HG03064 (cell line): ENCODE data around the gene SPIN4.
"Not testable (repeated sequence)": the region's sequence is repeated elsewhere in the genome, so short reads cannot be mapped to it uniquely, and the experiment has no call there.

Experiments used
- ATAC-seq: cut with Tn5 transposase; IDR thresholded peaks from one replicate; pipeline ENCODE4 v1.9.1; 2021; ENCODE audit warnings: low read depth; ENCODE audit not compliant: unreplicated experiment

Gene SPIN4

DNA sequence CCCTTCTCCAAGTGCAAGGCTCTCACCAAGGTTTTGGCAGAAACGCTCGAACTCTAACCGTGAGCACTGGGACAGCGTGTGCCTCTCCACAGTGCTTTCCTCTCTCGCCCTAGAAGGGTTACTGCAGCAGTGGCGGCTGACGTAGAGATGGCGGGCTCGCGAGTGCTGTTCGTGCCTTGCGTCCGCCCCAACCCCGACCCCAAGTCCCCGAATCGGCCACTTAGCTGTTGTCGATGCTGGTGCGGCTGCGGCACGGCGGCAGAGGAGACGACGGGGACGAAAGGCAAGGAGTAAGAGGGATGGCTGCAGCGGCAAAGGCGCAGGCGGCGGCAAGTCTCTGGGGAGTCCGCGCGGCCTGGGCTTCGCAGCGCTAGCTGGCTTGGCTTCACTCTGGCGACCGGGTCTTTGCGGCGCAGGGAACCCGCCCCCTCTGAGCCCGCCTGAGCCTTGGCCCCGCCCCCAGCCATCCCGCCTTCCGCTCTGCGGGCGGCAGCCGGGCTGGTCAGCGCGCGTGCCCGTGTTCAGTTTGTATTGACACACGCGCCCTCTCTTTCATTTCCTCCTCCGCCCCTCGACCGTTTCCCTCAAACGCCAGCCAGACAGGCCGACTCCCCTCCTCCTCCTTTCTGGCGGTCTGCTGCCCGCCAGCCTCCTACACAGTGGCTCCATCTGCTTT is at the start of gene SPIN4:
TSS of gene SPIN4 (minus strand) at position 392 of the 676 bp plus-strand sequence. CDS start 513 bp downstream, outside the sequence.
- ATAC-seq: peak; percentile 91

GRCh38 chrX:63400340-63400739 is 49.2 kb upstream of the SPIN4 start:
- ATAC-seq: no peak

- ATAC-seq: no peak
These were observed 43.7 kb upstream of the SPIN4 start for GRCh38 chrX:63394872-63395271.

- not testable (repeated sequence) for ATAC-seq
These were observed 42.0 kb upstream of the SPIN4 start for GRCh38 chrX:63393094-63393493.

DNA sequence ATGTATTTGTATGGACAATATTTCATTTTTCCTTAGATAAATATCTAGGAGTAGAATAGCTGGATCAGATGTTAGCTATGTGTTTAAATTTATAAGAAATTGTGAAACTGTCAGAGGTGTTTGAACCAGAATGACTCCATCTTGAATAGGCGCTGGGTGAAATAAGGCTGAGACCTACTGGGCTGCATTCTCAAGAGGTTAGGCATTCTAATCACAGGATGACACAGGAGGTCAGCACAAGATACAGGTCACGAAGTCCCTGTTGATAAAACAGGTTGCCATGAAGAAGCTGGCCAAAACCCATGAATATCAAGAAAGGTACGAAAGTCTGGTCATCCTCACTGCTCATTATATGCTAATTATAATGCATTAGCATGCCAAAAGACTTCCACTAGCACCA is 36.3 kb upstream of the SPIN4 start:
- ATAC-seq: no peak

- not testable (repeated sequence) for ATAC-seq
These were observed 33.1 kb upstream of the SPIN4 start for GRCh38 chrX:63384263-63384662.

GRCh38 chrX:63373012-63373411 is 21.9 kb upstream of the SPIN4 start:
- not testable (repeated sequence) for ATAC-seq

GRCh38 chrX:63367699-63368098 is 16.6 kb upstream of the SPIN4 start:
- not testable (repeated sequence) for ATAC-seq

DNA sequence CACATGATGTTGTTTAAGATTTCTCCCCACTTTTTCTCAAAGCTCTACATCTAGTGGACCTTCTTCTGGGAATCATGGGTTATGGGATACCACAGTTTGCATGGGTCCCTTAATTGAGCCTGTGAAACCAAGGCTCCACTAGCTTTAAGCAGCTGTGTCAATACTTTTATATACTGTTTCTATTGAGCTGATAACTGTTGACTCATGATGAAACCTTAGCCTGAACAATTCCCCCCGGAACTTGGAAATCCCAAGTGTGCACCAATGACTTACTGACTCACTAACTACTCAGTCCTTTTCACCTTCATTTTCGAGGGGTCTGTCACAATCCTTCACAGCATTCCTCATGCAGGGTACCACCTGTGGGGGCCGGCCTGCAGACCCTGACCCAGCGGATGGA is 12.7 kb upstream of the SPIN4 start:
- no peak for ATAC-seq

- no peak for ATAC-seq
These were observed 10.4 kb upstream of the SPIN4 start for GRCh38 chrX:63361494-63361893.

- ATAC-seq: no peak
These were observed 3.4 kb upstream of the SPIN4 start for GRCh38 chrX:63354484-63354883.

- ATAC-seq: peak; percentile 33
These were observed 661 bp downstream of the SPIN4 start for GRCh38 chrX:63350465-63350877.

GRCh38 chrX:63349307-63349706 is 1.8 kb downstream of the SPIN4 start:
- ATAC-seq: no peak

- no peak for ATAC-seq
These were observed 20.5 kb downstream of the SPIN4 start for GRCh38 chrX:63330681-63331080.

- no peak for ATAC-seq
These were observed 23.3 kb downstream of the SPIN4 start for GRCh38 chrX:63327788-63328187.

DNA sequence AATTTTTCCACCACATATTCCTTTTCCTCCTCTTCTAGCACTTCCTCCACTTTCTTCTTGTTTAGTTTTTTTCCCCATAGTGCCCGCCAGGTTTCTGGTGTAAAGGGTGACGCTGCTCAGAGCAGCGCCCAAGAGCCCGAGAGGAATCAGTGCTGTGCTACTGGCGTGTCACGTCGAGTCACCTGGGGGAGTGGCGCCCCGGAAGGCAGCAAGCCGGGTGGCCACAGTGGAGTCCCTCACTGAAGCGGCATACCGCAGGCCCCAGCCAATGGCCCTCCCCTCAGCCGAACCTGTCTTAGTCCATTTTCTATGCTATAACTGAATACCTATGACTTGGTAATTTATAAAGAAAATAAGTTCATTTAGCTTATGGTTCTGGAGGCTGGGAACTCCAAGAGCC is 51.5 kb downstream of the SPIN4 start:
- ATAC-seq: no peak
